SW 1271 (cell line): ENCODE measurements around the gene C15orf39.
"Not testable (repeated sequence)": the region's sequence is repeated elsewhere in the genome, so short reads cannot be mapped to it uniquely, and the experiment has no call there.

Experiments used
- DNase-seq, 2 experiments: peaks; one replicate each; lab custom pipeline; 2025; lab: John Stamatoyannopoulos, UW

Gene C15orf39

DNA sequence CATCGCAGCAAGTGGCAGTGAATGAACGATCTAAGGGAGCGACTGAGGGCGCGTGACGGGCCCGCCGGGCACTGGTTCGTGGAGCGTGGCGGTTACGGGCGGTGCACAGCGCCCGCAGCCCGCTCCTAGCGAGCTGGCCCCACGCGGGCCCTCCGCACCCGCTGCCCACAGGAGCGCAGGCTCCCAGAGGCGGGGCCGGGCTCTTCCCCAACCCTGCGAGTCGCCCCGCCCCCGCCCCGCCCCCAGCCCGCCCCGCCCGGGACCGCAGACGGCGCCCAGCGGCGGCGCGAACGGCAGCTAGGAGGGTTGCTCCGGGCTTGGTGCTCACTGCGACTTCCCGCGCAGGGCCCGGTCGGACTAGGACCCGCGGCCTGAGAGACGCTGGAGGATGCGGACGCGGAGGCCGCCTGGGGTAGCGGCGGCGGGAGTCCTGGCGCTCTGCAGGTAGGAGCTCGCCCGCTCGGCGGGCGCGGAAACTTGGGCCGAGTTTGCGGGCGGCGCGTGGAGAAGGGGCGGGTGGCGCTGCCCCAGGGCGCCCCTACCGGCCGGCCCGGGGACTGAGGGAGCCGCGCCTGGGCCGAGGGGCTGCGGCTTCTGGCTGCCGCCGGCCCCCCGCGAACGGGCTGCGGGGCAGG lies at the start of gene C15orf39:
Gene C15orf39 (plus strand): TSS at position 267 of the 635 bp plus-strand sequence. CDS start 4,167 bp downstream, outside the sequence.
- peak in 1 of 2 experiments; percentile 78 for DNase-seq

DNA sequence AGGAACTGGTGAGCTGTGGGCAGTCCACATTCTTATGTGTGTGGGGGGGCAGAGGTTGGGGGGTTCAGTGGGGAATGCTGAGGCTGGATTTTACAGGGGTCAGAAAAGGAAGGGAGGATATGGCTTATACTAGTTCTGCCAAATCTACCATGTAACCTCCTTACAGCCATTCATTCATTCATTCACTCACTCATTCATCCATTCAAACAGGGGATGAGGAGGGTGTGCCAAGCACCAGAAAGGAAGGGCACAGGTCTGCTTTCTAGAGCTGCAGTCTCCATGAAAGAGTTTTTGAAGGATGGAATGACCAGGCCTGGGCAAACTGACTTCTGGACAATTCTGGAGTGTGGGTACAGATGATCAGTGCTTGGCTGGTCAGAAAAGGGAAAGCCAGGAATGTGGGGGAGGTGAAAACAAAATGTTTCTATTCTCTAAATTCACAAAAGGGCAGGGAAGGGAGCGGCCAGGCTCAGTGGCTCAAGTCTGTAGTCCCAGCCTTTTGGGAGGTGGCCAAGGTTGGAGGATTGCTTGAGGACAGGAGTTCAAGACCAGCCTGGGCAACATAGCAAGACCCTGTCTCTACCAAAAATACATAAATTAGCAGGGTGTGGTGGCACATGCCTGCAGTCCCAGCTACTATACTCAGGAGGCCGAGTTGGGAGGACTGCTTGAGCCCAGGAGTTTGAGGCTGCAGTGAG lies 49.2 kb upstream of the C15orf39 start:
- DNase-seq: no peak

DNA sequence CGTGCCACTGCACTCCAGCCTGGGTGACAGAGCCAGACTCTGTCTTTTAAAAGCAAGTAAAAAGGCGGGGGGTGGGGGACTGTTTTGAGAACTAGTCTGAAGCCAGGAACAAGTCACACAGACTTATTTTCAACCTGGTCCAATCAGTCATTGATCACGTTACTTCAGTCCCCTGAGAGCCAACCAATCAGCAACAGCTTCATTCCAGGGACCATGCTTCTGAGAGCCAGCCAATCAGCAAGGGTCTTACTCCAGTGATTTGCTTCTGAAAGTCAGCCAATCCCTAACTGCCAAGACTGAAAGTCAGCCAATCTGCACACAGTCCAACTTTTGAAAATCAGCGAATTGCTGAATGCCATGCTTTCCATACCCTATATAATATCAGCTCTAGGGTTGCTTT lies 48.6 kb upstream of the C15orf39 start:
- peak in 1 of 2 experiments; percentile 25 for DNase-seq

DNA sequence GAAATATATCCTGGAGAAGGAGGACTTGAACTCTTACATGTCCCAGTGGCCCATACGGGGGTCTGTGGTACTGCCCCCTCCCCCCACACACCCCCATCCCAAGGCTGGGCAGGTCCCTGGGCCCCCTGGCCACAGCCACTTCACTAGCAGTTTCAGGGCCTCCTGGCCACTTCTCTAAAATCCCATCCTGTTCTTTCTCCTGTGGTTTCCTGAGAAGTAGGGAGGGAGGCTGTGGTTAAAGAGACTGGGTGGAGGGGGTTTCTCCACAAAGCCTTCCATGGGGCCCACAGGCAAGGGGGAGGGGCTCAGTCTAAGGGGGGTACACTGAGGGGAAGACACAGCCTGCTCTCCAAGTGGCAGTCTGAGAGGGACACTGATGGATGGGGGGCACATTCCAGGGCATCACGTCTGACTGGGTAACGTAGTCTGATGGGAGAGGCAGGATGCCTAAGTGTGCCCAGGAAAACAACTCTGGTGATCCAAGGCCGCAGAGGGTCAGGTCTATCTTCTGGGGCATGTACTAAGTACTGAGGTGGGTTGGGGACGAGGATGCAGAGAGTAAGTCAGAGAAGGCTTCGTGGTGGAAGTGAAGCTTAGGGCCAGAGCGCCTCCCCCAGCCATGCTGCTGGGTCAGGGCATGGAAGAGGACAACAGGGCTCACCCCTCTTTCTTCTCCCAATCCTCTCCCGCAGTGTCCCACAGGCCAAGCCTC lies 48.0 kb upstream of the C15orf39 start:
- no peak for DNase-seq

DNA sequence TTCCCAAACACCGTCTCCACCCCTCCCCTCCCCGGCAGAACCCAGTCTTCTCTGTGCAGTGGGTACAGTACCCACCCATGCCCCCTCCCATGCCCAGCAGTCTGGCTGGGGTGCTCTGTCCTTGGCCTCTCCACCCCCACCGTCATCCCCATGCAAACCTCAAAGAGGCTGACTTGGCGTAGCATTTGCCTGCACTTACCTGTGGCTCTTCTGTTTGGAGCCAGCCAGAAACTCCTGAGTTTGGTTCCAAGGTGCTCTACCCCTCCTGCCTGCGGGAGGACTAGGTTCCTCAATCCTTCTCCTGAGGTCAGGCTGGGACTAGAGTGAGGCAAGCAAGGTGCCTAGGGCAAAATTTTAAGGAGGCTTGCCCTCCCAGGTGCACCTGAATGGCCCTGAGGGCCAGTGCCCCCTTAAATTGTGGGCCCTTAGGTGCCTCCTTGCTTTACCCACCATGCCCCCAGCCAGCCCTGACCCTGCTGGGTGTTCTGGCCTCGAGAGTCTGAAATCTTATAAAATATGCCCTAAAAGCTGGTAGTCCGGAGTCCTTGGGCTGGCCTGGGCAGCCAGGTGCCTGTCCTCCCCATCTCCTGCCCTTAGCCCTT lies 47.1 kb upstream of the C15orf39 start:
- no peak for DNase-seq

DNA sequence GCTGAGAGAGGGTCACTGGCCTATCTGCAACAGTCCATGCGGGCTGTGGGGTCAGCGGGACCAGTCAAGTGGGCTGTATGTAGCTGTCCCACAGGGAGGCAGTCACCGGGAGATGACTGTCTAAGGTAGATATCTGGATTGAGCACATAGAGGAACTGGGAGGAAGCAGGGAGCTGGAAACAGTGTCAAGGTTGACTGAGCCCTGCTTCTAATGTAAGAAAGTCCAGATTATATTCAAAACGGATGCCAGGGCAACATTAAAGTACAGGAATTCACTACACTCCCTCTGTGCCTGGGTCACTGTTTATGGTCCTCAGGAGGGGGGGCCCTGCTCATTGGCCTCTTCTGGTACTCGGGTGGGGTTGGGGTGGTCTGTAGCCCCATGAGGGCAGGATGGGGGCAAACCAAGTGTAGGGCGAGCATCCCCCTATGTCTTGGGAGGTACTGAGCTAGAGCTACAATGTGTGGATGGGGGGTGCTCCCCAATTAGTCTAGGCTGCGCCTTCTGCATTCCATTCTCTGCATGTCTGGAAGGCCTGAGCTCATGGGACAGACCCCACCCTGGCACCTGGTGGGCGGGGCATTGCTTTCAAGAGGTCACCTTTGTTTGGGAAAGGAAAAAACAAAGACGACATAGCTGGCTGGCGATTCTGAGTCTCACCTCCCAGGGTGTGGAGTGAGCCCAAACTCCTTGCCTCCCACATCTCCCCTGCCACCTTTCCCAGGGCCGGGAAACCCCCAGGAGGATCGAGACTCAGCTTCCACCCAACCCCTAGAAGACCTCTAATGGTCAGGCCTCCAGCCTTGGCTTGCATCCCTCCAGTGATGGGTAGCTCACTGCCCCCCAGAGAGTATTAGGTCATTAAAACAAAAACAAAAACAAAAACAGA lies 45.1 kb upstream of the C15orf39 start:
- DNase-seq: no peak

DNA sequence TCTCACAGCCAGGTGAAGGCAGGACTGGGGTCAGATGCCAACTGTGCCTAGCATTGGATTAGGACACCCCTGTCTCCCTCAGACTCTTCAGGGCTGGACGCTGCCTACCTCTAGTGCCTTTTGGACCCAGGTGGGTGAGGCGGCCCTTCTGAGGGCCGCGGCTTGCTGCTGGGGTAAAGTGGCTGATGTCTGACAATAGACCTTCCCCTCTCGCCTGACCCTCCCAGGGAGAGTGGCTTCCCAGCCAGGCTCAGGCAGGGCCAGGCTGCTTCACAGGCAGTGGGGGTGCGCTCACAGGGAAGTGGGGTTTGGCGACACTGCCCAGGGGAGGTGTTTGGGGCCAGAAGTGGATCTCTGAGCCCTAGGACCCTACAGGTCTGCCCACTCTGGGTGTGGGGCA lies 43.3 kb upstream of the C15orf39 start:
- no peak for DNase-seq

DNA sequence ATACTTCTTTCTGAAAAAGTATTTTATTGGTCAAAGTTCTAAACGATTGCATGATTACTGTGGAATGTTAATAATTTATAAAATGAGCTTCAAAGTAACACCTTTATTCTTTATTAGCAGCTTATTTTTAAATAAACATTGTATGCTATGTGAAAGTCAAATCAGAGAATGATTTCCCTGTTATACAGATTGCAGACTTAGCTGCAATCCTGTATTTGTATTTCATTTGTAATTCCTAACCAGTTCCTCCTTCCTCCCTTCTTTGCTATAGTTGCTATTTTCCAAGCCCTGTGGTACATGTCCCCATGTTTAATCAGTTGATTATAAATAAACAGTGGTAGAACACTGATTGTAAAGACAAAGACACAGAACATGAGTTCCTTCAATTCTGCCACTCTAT lies 42.4 kb upstream of the C15orf39 start:
- DNase-seq: no peak

DNA sequence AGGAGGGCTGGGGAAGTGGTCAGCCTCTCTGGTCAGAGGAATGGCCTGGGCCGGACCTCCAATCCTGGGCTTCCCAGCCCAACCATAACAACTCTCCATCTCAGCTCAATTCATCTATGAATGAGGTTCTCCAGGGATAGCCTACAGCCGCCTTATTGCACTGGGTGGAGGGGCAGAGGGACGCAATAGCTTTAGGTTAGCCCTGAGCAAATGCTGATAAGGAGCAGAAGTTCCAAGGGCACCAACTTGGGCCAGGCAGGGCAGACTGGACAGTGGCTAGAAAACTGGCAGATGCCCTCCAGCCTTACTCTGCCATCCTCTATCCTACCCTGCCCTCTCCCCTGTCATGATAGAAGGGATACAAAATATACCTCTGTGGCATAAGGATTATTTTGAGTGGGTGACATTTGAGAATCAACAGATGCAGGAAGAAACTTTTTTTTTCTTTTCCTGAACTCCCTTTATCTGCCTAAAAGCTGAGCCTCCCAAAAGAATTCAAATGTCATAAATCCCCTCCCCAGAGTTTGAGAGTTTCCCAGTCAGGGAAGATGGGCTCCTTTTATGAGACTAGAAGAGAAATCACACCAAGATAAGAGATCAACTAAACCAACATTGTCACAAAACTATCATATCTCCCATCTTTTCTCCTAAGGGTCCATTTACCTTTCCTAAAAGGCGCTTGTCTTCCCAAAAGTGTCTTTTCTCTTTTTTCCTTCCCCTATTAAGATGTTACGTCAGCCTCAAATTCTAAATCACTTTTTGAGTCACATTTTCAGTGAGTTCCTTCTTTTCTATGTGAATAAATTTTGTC lies 40.4 kb upstream of the C15orf39 start:
- no peak for DNase-seq

DNA sequence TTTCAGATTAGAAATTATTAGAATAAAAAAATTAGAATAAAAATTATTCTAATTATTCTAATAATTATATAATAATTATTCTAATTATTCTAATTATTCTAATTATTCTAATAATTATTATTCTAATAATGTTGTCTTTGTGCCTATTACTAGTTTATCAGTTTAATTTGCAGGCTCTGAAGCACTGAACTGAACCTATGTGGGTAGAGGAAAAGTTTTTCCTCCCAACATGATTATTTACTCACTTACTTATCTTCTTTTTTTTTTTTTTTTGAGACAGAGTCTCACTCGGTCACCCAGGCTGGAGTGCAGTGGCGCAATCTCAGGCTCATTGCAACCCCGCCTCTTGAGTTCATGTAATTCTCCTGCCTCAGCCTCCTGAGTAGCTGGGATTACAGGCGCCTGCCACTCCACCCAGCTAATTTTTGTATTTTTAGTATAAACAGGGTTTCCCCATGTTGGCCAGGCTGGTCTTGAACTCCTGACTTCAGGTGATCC lies 39.7 kb upstream of the C15orf39 start:
- DNase-seq: no peak

DNA sequence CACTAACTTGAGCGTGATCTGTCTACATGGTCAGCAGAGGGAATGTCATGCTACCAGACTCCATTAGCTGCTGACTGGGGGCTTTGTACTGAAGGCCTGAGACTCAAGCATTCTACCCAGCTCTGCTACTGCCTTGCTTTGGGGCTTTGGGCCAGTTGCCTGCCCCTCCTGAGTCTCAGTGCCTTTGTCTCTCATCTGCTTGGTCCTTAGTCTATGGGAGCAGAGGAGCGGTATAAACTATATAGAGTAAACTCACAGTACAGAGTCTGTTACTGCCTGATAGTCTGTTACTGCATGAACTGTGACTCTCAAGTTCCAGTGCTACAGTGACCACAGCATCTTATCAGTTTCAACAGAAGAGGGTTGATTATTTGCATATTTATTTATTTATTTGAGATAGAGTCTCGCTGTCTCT lies 38.5 kb upstream of the C15orf39 start:
- no peak for DNase-seq

DNA sequence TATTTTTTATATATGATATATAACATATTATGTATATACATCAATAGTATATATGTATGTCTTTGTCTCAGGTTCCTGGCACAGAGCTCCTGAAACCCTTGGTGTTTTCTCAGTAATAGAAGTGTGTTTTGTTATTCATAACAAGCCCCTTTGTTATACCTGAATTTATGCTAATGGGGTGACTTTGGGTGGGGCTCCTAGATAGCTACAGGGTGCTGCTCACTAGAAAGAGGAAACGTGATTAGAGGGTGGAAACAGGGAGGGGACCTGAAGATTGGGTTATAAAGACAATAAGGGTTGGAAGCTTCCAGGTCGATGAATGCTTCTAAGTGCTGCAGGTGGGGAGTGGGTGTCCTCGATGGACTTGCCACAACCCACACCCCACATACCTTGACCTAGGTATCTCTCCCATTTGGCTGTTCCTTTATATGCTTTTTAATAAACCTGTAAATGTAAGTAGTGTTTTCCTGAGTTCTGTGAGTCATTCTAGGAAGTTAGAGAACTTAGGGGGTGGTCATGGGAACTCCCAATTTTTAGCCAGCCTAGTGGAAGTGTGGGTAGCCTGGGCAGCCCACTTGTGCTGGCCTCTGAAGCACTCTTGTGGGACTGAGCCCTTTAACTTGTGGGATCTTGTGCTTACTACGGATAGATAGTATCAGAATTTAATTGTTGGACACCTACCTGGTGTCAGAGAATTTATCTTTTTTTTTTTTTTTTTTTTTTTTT lies 36.9 kb upstream of the C15orf39 start:
- no peak for DNase-seq

DNA sequence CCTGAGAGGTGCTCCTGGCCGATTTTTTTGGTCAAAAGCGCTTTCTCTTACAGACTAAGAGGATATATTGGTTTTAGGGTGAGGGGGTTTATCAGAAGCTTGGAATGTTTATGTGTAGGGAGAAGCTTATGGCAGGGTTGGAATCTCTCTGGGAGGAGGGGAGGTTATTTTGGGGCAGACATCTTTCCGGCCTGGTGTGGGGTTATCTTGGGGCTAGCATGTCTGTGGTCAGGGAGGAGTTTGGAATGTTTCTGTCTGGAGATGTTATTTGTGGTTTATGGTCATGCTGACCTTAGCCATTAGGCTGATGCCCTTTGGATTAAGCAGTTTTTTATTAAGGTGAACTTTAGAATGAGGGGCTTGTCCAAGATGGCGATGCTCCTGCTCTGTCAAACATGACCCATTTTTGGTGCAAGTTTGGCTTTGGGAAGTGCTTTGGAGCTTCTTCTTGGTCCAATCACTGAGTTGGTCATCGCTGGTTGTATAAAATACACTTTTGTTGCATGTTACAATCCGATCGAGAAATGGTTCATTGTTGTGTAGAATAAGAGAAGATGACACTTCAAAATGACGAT lies 35.1 kb upstream of the C15orf39 start:
- not testable (repeated sequence) for DNase-seq

DNA sequence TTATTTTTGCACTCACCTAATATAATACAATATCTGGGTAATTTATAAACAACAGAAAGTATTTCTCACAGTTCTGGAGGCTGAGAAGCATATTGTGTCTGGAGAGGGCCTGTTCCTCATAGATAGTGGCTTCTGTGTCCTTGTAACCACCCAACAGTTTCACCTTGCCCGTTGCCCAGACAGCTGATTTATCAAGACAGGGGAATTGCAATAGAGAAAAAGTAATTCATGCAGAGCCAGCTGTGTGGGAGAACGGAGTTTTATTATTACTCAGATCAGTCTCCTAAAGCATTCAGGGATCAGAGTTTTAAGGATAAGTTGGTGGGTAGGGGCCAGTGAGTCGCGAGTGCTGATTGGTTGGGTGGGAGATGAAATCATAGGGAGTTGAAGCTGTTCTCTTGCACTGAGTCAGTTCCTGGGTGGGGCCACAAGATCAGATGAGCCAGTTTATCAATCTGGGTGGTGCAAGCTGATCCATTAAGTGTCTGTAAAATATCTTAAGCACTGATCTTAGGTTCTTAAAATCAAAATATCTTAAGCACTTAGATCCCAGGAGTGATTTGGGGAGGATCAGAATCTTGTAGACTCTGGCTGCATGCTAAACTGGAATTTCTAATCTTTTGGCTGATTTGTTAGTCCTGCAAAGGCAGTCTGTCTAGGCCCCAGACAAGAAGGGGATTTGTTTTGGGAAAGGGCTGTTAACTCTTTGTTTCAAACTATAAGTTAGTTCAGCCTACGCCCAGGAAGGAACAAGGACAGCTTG lies 33.9 kb upstream of the C15orf39 start:
- DNase-seq: no peak

DNA sequence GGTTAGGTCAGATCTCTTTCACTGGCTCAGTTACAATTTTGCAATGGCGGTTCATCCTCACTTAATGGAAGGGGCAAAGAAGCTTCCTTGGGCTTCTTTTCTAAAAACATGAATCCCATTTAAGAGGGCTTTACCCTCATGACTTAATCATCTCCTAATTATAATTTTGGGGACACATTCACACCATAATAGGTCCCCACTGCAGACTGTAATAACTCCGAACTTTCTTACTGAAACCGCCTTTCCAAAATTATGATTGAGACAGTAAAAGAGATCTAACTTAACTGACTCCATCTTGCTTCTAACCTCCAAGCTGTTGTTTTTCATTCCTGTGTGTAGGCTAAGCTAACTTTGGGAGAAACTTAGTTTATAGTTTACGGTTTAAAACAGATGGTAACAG lies 33.3 kb upstream of the C15orf39 start:
- DNase-seq: no peak

DNA sequence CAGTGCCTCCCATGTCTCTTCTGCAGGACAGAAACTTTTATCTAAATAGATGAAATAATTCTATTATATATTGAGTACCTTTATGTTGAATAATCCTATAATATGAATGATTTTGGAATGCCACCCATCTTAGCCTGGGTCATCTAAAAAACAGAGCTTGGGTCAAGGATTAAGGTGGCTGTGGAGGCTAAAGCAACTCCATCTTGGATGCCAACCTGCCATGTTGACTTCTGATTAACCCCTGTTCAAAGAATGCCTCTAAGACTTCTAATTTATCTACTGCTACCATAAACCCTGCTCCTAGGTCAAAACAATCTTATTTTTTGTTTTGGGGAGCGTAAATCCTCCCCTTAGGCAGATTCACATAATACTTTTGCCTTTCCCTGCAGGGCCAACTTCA lies 31.5 kb upstream of the C15orf39 start:
- no peak for DNase-seq

DNA sequence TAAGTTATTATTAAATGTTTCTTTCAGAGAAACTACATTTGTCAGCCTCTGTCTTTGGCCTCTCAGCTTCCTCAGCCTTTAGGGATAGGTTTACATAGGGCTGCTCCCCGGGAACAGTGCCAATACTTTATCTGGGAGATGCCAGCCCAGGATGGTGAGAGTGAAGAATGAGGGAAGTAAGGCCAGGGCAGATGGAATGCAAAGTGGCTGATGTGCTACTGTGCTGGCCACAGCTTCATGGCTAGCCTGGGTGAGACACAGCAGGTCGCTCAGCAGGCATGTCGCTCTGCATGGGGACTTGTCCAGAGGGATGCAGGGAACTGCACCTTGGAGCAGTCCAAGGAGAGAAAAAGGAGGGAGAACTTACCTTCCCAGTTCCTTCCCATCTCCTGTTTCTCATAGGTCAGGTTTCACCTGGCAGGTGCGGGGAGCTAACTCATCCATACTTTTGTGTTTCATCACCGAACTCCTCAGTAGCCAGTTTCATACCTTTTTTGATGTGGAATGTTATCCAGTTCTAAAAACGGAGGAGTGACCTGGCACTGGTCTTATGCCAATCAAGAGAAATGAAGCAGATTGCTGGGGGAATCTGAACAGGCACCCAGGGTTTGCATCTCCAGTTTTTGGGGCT lies 30.9 kb upstream of the C15orf39 start:
- DNase-seq: no peak

DNA sequence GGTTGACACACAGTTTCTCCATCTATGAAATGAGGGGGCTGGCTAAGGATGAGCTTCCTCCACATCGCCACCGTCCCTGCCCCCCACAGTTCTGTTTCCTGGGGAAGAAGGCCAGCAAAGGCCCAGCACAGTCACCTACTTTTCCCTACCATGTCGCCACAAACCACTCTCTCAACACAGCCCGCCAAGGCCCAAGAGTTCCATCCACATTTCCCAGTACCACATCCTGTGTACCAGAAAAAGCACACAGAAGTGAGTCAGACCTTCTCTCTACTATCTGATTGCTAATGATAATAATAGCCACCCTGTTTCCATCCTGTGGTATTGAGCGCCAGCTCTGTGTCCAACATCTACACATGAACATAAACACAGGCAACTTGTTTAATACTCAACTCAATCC lies 30.3 kb upstream of the C15orf39 start:
- no peak for DNase-seq
